ENCODE data around the gene STYXL1.

DNA sequence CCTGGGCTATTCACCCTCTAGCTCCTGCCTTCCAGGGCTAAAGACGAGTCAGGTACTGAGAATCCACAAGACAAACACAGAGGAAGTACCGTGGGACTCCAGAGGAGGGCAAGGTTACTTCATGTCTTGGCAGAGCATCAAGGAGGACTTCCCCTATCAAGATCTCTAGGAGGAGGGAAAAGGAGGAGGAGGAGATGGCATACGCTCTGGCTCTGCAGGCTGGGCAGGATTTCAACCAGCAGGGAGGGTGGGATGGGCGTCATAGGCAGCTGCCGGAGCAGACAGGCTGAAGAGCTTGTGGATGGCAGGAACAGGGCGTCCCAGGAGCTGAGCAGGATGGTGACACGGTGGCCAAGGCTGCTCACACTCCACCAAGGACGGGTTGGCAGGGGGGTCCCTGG is 21.4 kb upstream of the STYXL1 start:
- no peak for TF ChIP-seq POLR2A (IDR thresholded peaks at IDR 0.05)
- TF ChIP-seq, protein P1, sequence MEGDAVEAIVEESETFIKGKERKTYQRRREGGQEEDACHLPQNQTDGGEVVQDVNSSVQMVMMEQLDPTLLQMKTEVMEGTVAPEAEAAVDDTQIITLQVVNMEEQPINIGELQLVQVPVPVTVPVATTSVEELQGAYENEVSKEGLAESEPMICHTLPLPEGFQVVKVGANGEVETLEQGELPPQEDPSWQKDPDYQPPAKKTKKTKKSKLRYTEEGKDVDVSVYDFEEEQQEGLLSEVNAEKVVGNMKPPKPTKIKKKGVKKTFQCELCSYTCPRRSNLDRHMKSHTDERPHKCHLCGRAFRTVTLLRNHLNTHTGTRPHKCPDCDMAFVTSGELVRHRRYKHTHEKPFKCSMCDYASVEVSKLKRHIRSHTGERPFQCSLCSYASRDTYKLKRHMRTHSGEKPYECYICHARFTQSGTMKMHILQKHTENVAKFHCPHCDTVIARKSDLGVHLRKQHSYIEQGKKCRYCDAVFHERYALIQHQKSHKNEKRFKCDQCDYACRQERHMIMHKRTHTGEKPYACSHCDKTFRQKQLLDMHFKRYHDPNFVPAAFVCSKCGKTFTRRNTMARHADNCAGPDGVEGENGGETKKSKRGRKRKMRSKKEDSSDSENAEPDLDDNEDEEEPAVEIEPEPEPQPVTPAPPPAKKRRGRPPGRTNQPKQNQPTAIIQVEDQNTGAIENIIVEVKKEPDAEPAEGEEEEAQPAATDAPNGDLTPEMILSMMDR (IDR thresholded peaks at IDR 0.05), result peak in 3 of 4 experiments; percentile 35 to 76 (median 68)

Data from prostate gland (tissue), 2 donors.